ENCODE data around the gene MYB.
A peak's percentile ranks its signal among the peaks of the same experiment; 100 is the strongest.

Gene MYB

DNA sequence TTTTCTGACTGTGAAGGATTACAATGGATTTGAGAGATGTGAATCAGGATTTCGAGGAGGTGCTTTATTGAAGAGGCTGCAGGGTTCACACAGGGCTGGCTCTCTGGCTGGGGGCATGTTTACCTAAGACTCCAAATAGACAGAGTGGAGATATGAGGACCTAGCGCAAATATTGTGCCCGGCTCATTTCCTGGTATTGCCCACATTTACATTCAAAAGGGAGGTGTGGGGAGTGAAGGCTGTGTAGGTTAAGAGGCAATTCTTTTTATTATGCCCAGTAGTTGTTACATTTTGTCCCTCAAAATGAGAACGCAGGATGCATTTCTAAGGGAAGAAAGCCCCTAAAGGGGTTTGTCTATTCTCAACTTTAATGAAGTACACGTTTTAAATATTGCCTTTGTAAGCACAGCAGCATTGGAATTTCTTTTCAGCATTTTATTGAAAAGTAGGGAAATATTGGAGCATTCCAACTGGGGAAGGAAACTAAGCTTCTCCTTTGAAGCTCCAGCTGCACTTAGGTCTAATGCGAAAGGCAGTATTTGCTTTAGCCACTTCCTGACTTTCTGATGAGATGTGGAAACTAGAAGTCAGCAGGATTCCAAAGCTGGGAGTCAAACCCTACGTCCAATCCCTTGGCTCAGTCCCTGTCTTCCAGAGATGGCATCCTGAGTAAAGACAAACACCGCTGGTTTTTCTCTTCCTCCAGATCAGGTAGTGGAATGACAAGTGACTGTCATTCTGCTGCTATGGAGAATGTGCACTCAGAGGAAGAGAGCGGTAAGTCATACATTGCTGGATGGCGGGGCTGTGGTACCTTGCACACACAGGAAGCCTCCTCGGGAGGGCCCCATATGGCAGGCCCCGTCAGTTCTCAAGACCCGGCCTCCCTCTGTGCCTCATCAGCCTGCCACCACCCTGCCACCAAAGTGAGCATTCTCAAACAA, 70.7 kb downstream of the MYB start:
- no peak for DNase-seq (ENCODE audit: low spot score)

DNA sequence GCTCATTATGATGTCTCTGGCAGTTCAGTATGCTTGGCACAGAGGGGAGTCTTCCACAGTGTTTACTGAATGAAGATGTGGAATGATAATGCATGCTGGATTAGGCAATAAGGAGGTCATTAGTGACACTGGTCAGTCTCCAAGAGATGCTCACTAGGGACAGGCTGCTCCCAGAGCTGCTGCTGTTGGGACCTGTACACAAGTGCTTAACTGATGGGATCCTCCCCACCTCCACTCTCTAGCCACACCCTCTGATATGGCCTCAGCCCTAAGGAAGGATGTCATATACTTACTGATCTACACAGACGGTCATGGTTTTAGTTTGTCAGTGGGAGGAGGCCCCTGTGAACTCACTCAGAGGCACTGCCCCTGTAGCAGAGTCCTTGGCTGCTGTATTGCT, 73.4 kb downstream of the MYB start:
- no peak for DNase-seq (ENCODE audit: low spot score)

DNA sequence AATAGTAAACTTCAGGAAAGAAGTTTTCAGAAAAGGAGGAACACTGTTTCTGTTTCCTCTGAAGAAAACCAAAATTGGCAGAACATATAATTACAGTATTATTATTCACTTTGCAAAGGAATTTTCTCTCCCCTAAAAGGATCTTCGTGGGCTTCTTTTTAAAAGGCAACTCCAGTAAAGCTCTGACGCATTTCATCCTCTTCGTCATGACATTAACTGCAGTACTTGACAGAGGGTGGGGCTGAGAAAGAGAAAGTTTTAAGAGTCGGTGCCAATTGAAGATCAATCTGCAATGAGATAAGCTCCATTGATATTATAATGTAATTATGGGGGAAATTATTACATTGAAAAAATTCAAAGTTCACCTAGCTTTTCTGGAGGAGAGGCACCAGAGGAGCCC, 75.8 kb downstream of the MYB start:
- peak; percentile 27 for DNase-seq (ENCODE audit: low spot score)

DNA sequence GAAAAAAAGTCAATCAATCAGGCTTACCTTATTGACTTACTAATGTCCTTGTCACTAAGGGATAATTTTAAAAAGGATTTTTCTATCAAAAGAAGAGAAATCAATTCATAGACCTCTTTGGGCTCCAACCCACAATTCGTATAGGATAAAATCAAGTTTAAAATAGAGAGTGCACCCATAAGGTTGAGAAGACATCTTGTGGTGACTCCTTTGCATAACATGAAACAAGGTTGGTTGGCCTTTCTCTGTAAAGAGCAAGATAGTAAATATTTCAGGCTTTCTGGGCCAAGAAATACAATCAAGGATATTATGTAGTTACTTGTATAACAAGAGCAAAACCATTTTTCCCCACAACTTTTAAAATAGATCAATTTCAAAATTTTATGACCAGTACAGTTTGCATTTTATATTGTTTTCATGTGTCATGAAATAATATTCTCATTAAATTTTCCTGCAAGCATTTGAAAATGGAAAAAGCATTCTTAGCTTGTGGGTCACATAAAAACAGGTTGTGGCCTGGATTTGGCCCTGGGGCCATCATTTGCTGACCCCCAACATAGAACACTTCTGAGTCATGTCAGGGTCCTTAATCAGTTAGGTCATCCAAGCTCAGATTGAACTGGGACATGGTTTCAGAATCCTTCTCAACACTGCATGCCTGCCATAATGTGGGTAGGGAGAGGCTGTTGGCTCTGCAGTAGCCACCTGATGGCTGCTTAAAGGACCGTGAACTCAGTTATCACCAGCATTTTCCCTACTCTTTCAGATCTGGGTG, 76.7 kb downstream of the MYB start:
- DNase-seq (ENCODE audit: low spot score) = no peak

DNA sequence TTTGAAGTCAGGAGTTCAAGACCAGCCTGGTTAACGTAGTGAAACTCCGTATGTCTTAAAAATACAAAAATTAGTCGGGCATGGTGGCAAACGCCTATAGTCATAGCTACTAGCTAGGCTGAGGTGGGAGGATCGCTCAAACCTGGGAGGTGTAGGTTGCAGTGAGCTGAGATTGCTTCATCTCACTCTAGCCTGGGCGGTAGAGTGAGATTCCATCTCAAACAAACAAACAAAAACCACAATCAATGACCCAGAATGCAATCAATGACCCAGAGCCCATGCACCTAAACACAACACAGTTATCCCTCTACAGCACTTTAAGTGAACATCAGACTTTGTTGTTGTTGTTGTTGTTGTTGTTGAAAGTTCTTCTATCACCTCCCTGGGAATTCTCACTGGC, 77.9 kb downstream of the MYB start:
- DNase-seq (ENCODE audit: low spot score) = no peak

DNA sequence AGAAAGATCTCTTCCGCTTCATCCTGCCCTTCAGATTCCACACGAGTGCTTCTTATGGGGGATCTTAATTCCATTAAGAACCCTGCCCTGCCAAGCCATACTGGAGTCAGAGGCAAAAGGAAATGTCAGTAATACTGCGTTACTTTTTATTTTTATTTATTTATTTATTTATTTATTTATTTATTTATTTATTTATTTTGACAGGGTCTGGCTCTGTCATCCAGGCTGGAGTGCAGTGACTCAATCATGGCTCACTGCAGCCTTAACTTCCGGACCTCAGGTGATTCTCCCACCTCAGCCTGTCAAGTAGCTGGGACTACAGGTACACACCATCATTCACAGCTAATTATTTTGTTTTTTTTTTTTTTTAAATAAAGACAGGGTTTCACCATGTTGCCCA, 79.5 kb downstream of the MYB start:
- no peak for DNase-seq (ENCODE audit: low spot score)

DNA sequence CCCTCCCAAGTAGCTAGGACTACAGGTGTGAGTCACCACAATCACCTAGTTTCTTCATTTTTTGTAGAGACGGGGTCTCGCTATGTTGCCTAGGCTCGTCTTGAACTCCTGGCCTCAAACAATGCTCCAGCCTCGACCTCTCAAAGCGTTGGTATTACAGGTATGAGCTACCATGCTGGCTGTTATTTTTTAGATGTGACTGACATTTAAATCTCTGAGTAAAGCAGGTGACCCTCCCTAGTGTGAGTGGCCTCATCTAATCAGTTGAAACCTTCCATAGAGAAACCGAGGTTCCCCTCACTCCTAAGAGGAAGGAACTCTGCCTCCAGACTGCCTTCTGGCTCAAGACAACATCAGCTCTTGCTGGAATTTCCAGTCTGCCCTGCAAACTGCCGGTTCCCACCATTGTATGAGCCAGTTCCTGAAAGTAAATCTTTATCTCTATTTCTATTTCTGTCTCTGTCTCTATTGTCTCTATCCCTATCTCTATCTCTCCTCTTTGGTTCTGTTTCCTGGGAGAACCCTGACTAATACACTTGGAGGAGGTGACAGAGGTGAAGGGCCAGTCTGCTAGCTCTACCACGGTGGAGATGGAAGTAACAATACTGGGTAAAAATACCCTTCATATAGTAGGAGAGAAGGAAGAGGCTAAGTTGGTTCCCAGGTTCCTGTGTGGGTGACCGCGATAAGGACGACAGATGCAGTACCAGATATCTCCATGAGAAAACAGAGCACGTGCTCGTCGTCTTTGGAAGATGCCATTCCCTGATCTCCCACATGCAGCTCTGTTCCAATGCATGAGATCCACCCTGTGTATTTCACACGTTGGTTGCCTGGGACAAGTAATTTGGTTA, 81.0 kb downstream of the MYB start:
- DNase-seq (ENCODE audit: low spot score) = no peak

DNA sequence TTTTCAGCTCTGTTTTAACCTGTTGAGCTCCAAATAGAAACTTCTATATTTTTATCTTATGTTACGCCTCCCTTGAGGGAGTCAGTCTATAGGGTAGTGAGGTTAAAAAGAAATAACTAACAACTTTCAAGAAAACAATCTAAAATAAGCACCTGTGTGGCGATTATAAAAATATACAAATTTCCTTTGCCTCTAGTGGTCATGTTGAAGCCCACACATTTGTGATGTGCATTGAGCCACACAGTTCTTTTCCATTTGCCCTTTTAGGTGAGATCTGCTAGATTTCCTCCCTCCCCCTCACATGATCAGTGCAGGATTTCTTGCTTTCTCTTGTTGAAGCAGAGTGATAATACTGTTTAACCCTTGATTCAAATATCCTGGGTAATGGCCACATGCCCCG, 84.2 kb downstream of the MYB start:
- DNase-seq (ENCODE audit: low spot score) = no peak

DNA sequence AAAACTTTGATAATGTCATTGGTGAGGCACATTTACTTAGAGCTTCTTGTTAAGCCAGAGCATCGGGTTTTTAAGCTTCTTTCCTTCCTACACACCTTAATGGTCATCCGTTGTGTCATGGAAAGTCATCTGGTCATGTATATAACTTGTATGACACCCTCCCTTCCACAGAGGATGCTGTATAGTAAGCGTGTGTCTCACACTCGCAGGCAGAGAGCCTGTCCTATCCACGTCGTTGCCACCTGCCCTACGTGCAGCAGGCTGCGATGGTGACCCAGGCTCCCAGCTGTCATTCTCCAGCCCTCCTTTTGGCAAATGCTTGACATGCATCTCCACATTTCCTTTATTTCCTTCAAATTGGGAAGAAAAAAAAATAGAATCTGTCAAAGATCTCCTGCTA, 85.6 kb downstream of the MYB start:
- no peak for DNase-seq (ENCODE audit: low spot score)

DNA sequence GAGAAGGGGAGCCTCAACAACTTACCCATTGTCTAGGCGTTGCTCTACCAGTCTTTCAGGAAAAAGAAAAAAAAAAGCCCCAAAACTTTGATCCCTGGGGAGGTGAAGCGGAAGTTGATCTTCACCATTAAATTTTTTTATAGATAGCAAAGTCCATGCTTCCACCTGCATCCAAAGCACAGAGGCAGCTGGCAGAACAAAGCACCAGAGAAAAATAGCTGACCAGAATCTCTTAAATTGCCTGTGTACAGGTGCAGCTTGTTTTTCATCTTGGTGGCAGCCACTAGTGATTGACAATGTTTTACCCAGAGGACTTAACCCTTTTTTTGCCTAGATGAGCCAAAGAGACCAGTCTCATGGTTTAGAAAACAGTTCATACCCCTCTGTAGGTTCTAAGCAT, 86.0 kb downstream of the MYB start:
- DNase-seq (ENCODE audit: low spot score) = peak; percentile 78

DNA sequence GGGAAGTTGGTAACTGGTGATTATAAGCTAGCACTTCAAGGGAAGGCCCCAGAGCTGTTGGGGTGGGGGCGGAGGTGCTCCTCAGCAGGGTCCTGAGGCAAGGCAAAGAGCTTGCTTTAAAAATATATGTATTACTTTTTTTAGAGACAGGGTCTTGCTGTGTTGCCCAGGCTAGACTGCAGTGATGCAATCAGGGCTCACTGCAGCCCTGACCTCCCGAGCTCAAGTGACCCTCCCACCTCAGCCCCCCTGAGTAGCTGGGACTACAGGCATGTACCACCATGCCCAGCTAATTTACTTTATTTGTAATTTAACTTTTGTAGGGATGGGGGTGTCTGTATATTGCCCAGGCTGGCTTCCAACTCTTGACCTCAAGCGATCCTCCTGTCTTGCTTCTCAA, 87.2 kb downstream of the MYB start:
- DNase-seq (ENCODE audit: low spot score) = no peak

DNA sequence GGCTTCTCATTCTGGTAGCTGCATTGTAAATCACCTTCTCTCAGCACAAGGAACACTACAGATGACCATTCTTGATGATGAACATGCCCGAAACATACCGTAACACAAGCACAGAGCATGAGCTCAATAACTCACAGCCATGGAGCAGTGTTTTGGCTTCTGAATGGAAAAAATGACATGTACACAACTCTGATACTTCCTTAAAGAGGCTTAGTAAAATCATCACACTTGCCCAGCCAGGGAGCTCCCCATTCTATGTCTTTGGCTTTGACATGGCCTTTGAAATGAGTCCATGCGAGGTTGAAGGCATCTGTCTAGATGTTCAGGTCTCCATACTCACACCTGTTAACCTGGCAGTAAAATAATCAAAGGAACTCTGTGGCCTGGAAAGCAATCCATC, 87.6 kb downstream of the MYB start:
- DNase-seq (ENCODE audit: low spot score) = no peak
